Transverse colon (tissue), 4 donors: ENCODE data around the gene USP47. TPM values are rescaled to one million over a fixed set of nuclear protein-coding genes. Genes with fewer than 3 reads are reported as not detected.
A peak's percentile ranks its signal among the peaks of the same experiment; 100 is the strongest.

Source experiments
- DNase-seq: peaks from one replicate; pipeline ENCODE4 v3.0.0-alpha.2; 2019
- H3K27ac ChIP-seq, 4 donors: fragments of 200-600 bp; sonication (generic); 2 replicates each; pipeline ENCODE4 v1.5.1; 2016 to 2018; ENCODE audit warnings: inconsistent platforms in 4 of 4
- H3K27me3 ChIP-seq: fragments of 200-600 bp; sonication (generic); 2 replicates; pipeline ENCODE4 v1.5.1; 2017; ENCODE audit warnings: inconsistent platforms
- H3K36me3 ChIP-seq, 4 donors: fragments of 200-600 bp; sonication (generic); 2 replicates each; pipeline ENCODE4 v1.5.1; 2017 to 2019; ENCODE audit warnings: inconsistent platforms in 4 of 4
- H3K4me1 ChIP-seq, 4 donors: fragments of 200-600 bp; sonication (generic); 2 replicates each; pipeline ENCODE4 v1.5.1; 2017 to 2020; ENCODE audit warnings: inconsistent platforms in 4 of 4
- H3K4me3 ChIP-seq, 4 donors: fragments of 200-600 bp; sonication (generic); 1 replicate in 1 of 4; 2 replicates in 3 of 4; pipeline versions ENCODE4 v1.5.1 to v1.6.1; 2017 to 2019; ENCODE audit warnings: inconsistent platforms in 4 of 4
- H3K9me3 ChIP-seq, 2 donors: fragments of 200-600 bp; sonication (generic); 2 replicates each; pipeline ENCODE4 v1.5.1; 2017 to 2019; ENCODE audit warnings: inconsistent platforms in 2 of 2
- EP300 ChIP-seq: sonication (generic); formaldehyde crosslinking; IDR thresholded peaks from one replicate; pipeline ENCODE4 v1.6.1; 2017; ENCODE audit warnings: antibody characterized with exemption, low read depth
- POLR2A ChIP-seq: fragments of 450-650 bp; IDR thresholded peaks from one replicate; pipeline ENCODE4 v1.6.1; 2016; ENCODE audit warnings: antibody characterized with exemption, mild to moderate bottlenecking, moderate library complexity
- POLR2AphosphoS5 ChIP-seq, 3 donors: sonication (generic); formaldehyde crosslinking; IDR thresholded peaks; one replicate each; pipeline ENCODE4 v1.6.1; 2016; ENCODE audit warnings: antibody characterized with exemption in 3 of 3
- WGBS, 2 donors: methylation state at CpG; one replicate each; pipeline ENCODE4 v1.1.5; 2018; ENCODE audit warnings: low coverage in 1 of 2; 5-methylcytosine and 5-hydroxymethylcytosine counted together
- in situ Hi-C, 4 donors: fragments of 200-750 bp; cut with MboI; loops; one replicate each; pipeline versions ENCODE4 v1.15.0 to v1.15.1; 2017; ENCODE audit warnings: low sequenced_read_pairs in 3 of 4, low pct_ligation_motif_present in 1 of 4, low pct_unique_long_range_greater_than_20kb in 1 of 4
- intact Hi-C: fragments of 100-400 bp; cut with DNase I; formaldehyde crosslinking; loops from one replicate; pipeline ENCODE4 v1.15.1; 2023; ENCODE audit warnings: low total_unique reads
- total RNA-seq, 4 donors: library from RNA; depleted of rRNA; stranded (reverse); fragments of >200 nt; gene quantifications; one replicate each; pipeline ENCODE4 v1.1.0, GENCODE V29; 2016
- TF ChIP-seq, protein P1 (sequence below), 5 experiments: fragments of 200-600 bp in 3 of 5; fragments of 450-650 bp in 2 of 5; sonication (generic) in 3 of 5; IDR thresholded peaks; 1 replicate in 2 of 5; 2 replicates in 3 of 5; pipeline ENCODE4 v1.5.1; 2016 to 2017; ENCODE audit warnings: antibody characterized with exemption in 5 of 5, inconsistent platforms in 3 of 5, mild to moderate bottlenecking in 2 of 5, moderate library complexity in 1 of 5

USP47 gene
- total RNA-seq, 4 donors from 2014 or later: 42.6 to 85.1 (median 57.3) TPM

DNA sequence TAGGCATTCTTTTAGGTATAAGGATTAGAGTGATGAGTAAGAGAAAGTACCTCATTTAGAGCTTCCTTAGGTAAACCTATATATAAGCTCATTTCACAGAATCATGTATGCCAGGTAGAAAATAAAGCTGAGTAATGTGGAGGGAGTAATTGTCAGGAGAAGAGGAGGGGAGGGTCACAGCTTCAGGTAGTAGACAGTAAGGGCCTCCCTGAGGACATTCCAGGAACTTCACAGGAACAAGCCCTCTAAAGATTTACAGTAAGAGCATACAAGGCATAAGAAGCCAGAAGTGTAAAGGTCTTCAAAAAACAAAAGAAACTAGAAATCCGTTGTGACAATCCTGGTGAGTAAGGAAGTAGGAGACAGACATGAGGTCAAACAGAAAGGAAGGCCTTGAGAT is 57.6 kb downstream of the USP47 start:
- H3K27me3 ChIP-seq: no peaks in the 10 kb centered on the region
- H3K4me1 ChIP-seq: no peaks in the 10 kb centered on the region
- TF ChIP-seq POLR2AphosphoS5 (IDR thresholded peaks at IDR 0.05) (no peak), EP300 (no peak), POLR2A (no peak)
- TF ChIP-seq, protein P1, sequence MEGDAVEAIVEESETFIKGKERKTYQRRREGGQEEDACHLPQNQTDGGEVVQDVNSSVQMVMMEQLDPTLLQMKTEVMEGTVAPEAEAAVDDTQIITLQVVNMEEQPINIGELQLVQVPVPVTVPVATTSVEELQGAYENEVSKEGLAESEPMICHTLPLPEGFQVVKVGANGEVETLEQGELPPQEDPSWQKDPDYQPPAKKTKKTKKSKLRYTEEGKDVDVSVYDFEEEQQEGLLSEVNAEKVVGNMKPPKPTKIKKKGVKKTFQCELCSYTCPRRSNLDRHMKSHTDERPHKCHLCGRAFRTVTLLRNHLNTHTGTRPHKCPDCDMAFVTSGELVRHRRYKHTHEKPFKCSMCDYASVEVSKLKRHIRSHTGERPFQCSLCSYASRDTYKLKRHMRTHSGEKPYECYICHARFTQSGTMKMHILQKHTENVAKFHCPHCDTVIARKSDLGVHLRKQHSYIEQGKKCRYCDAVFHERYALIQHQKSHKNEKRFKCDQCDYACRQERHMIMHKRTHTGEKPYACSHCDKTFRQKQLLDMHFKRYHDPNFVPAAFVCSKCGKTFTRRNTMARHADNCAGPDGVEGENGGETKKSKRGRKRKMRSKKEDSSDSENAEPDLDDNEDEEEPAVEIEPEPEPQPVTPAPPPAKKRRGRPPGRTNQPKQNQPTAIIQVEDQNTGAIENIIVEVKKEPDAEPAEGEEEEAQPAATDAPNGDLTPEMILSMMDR (IDR thresholded peaks at IDR 0.05): no peak
- no peak for DNase-seq
- peaks cover 0 to 13% (median 6%) of the 10 kb centered on the region in 4 donors for H3K36me3 ChIP-seq
- H3K9me3 ChIP-seq: no peaks in the 10 kb centered on the region
- 79 to 100% methylated on average over 1 of the region's 1 CpG for WGBS, 2 donors
- H3K4me3 ChIP-seq: no peak overlapping the region
- H3K27ac ChIP-seq: no peak overlapping the region
- intact Hi-C loops: no loop called here
- in situ Hi-C loops: no loop called here

GRCh38 chr11:11901929-11902328 is 60.2 kb downstream of the USP47 start:
- no peak for DNase-seq
- no peak for TF ChIP-seq EP300
- TF ChIP-seq POLR2AphosphoS5 (IDR thresholded peaks at IDR 0.05): no peak
- TF ChIP-seq POLR2A: no peak
- TF ChIP-seq, protein P1 (IDR thresholded peaks at IDR 0.05): no peak
- no peaks in the 10 kb centered on the region for H3K4me1 ChIP-seq
- peaks cover 0 to 27% (median 10%) of the 10 kb centered on the region in 4 donors for H3K36me3 ChIP-seq
- no peaks in the 10 kb centered on the region for H3K9me3 ChIP-seq
- intact Hi-C loops (loop anchor here (5.0 kb wide), 1 partner anchor 105 kb away; no protein-coding TSS in a partner anchor), in situ Hi-C loops (no loop called here)
- WGBS, 2 donors: 95 to 98% methylated on average over 3 of the region's 3 CpGs
- H3K4me3 ChIP-seq: no peak overlapping the region
- H3K27ac ChIP-seq: no peak overlapping the region
- H3K27me3 ChIP-seq: no peaks in the 10 kb centered on the region

DNA sequence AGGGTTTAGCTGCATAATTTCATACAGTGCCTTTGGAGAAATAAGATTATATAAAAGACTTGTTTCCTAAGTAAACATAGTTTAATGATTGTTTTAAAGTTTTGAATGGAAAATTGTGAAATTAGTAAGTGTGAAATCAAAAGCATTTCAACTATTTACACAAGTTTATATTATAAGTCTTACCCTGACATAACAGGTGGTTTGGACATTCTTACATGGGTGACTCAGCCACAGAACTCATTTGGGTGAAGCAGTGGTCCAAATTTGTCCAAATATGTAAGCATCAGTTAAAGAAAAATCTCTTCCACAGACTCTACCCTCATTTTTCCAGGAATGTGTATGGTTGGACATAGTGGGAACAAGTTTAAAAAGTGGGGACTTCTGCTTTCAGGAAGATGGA is 68.0 kb downstream of the USP47 start:
- intact Hi-C loops: no loop called here
- Histone ChIP-seq H3K27me3 (no peaks in the 10 kb centered on the region), H3K4me1 (peaks cover 0 to 7% (median 0%) of the 10 kb centered on the region in 4 donors), H3K9me3 (no peaks in the 10 kb centered on the region), H3K4me3 (no peak overlapping the region), H3K36me3 (peaks cover 0 to 28% (median 10%) of the 10 kb centered on the region in 4 donors), H3K27ac (peak overlapping the region in 1 of 4 donors; percentile 17)
- TF ChIP-seq EP300 (no peak), POLR2A (no peak), POLR2AphosphoS5 (IDR thresholded peaks at IDR 0.05) (no peak)
- TF ChIP-seq, protein P1 (IDR thresholded peaks at IDR 0.05): no peak
- in situ Hi-C loops: no loop called here
- DNase-seq: no peak

DNA sequence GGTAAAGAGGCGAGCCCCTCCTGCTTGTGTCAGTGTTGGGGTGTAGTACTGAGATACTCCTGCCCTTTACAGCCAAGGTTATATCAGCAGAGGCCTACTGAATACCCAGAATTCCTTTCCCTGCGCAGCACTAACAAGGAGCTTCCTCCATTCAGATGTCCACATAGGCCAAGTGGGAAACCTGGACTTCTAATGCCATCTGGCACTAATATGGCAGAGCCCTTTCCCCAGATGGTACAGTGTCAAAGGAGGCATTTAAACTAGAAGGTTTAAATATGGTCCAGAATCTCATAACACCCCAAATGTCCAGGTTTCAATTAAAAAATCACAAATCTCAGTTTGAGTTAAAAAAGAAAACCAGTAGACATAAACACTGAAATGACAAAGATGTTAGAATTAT is 68.8 kb downstream of the USP47 start:
- in situ Hi-C loops (no loop called here), intact Hi-C loops (no loop called here)
- H3K4me3 ChIP-seq: no peak overlapping the region
- TF ChIP-seq, protein P1 (IDR thresholded peaks at IDR 0.05): no peak
- TF ChIP-seq POLR2A: no peak
- no peak for TF ChIP-seq POLR2AphosphoS5 (IDR thresholded peaks at IDR 0.05)
- TF ChIP-seq EP300: no peak
- 100% methylated on average over 1 to 2 of the region's 2 CpGs for WGBS, 2 donors
- H3K27me3 ChIP-seq: no peaks in the 10 kb centered on the region
- H3K27ac ChIP-seq: peak overlapping the region in 1 of 4 donors; percentile 17
- H3K4me1 ChIP-seq: peaks cover 0 to 7% (median 0%) of the 10 kb centered on the region in 4 donors
- DNase-seq: no peak
- H3K9me3 ChIP-seq: no peaks in the 10 kb centered on the region
- H3K36me3 ChIP-seq: peaks cover 0 to 25% (median 6%) of the 10 kb centered on the region in 4 donors
